ENCODE measurements around the gene FCER2.

The FCER2 gene

DNA sequence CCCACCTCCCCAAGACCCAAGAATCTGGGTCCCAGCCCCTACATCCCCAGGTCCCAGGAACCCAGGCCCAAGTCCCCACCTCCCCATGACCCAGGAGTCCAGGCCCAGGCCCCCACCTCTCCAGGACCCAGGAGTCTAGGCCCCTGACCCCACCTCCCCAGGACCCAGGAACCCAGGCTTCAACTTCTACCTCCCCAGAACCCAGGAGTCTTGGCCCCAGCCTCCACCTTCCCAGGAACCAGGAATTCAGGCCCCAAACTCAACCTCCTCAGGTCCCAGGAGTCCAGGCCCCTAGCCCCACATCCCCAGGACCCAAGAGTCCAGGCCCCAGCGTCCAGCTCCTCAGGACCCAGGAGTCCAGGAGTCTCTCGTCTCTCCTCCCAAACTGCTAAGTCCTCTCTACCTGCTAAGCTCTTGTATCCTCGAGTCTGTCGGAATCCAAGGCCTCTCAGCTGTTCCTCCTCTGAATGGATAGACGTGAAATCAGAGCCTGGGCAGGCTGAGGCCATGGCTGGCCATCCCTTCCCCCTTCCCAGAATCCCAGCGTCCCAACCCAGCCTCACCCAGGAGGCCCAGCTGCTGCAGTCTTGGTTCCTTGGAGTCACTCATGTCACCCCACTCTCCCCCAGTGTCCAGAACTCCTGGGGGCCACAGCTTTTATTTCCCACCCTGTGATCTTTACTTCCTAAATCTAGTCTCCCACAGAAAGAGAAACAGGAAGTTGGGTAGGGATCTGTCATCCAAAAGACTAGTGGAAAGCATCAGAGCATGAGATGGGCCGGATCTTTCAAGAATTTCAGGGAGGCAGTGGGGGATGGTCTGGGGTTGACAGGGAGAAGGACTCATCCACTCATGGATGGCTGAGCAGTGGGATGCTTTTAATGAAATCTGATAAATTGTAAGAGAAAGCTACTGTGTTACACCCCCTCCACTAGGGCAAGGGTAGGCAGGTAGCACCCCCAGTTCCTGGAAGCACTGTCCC lies 45.3 kb upstream of the FCER2 start, which contains the start of gene CD209:
Gene CD209, minus strand, starts transcription at position 632 of the 982 bp plus-strand sequence. Its CDS starts 23 bp downstream, at position 609.
- TF ChIP-seq TAF1 (IDR thresholded peaks at IDR 0.05; ENCODE audit: borderline replicate concordance, insufficient read depth, low read length) (no peak), FOXP2 (optimal IDR thresholded peaks at IDR 0.05; ENCODE audit: borderline replicate concordance, extremely low read depth, extremely low read length, insufficient read depth) (no peak), POLR2AphosphoS5 (IDR thresholded peaks at IDR 0.05; ENCODE audit: low read depth, low read length) (no peak), REST (IDR thresholded peaks at IDR 0.05; ENCODE audit: insufficient read depth in 1 of 2, low read depth in 2 of 2, low read length in 2 of 2) (no peak), SIN3A (IDR thresholded peaks at IDR 0.05; ENCODE audit: borderline replicate concordance, insufficient read depth, low read length) (no peak)

DNA sequence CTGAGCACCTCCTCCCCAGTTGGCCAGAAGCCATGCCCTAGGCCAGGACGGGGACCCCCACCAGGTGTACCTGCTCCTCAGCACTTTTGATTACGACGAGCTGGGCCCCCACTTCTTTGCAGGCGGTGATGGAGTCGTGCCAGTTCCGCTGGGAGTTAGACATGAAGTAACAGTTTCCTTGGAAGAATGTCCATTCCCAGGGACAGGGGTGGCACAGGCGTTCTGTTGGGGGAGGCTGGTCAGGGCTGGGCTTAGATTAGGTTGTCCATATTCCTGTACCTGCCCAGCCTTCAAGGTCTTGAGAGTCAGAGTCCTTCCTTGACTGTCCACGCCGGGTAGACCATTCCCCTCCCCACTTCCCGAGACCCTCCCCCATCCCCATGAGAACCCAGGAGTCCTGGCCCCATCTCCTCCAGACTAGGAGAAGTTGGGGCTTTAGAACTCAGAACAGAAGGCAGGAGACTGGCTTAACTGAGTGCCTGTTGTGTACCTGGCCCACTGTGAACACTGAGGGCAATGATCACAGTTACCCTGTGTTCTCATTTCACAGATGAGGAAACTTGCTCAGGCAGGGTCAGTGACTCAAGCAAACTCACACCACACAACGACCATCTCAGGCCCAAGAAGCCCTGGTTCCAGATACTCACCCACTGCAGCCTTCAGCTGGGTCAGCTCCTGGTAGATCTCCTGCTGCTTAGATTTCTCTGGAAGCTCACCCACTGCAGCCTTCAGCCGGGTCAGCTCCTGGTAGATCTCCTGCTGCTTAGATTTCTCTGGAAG lies 43.1 kb upstream of the FCER2 start:
- TF ChIP-seq SIN3A (IDR thresholded peaks at IDR 0.05; ENCODE audit: borderline replicate concordance, insufficient read depth, low read length) (no peak), TAF1 (IDR thresholded peaks at IDR 0.05; ENCODE audit: borderline replicate concordance, insufficient read depth, low read length) (no peak)

- TF ChIP-seq REST (IDR thresholded peaks at IDR 0.05; ENCODE audit: insufficient read depth in 1 of 2, low read depth in 2 of 2, low read length in 2 of 2) (no peak), POLR2AphosphoS5 (IDR thresholded peaks at IDR 0.05; ENCODE audit: low read depth, low read length) (no peak), FOXP2 (optimal IDR thresholded peaks at IDR 0.05; ENCODE audit: borderline replicate concordance, extremely low read depth, extremely low read length, insufficient read depth) (no peak), SIN3A (IDR thresholded peaks at IDR 0.05; ENCODE audit: borderline replicate concordance, insufficient read depth, low read length) (no peak), TAF1 (IDR thresholded peaks at IDR 0.05; ENCODE audit: borderline replicate concordance, insufficient read depth, low read length) (no peak)
Observed at GRCh38 chr19:7744199-7744786, 42.4 kb upstream of the FCER2 start.

- TF ChIP-seq FOXP2 (optimal IDR thresholded peaks at IDR 0.05; ENCODE audit: borderline replicate concordance, extremely low read depth, extremely low read length, insufficient read depth) (no peak), REST (IDR thresholded peaks at IDR 0.05; ENCODE audit: insufficient read depth in 1 of 2, low read depth in 2 of 2, low read length in 2 of 2) (no peak), POLR2AphosphoS5 (IDR thresholded peaks at IDR 0.05; ENCODE audit: low read depth, low read length) (no peak), TAF1 (IDR thresholded peaks at IDR 0.05; ENCODE audit: borderline replicate concordance, insufficient read depth, low read length) (no peak), SIN3A (IDR thresholded peaks at IDR 0.05; ENCODE audit: borderline replicate concordance, insufficient read depth, low read length) (no peak)
Observed at GRCh38 chr19:7743425-7743841, 41.5 kb upstream of the FCER2 start.

- TF ChIP-seq FOXP2 (optimal IDR thresholded peaks at IDR 0.05; ENCODE audit: borderline replicate concordance, extremely low read depth, extremely low read length, insufficient read depth) (no peak), TAF1 (IDR thresholded peaks at IDR 0.05; ENCODE audit: borderline replicate concordance, insufficient read depth, low read length) (no peak), REST (IDR thresholded peaks at IDR 0.05; ENCODE audit: insufficient read depth in 1 of 2, low read depth in 2 of 2, low read length in 2 of 2) (no peak), SIN3A (IDR thresholded peaks at IDR 0.05; ENCODE audit: borderline replicate concordance, insufficient read depth, low read length) (no peak), POLR2AphosphoS5 (IDR thresholded peaks at IDR 0.05; ENCODE audit: low read depth, low read length) (no peak)
Observed at GRCh38 chr19:7742991-7743390, 41.1 kb upstream of the FCER2 start.

All from PFSK-1 (cell line).